NCI-H2107 (cell line): ENCODE data around the gene SNAP91.
A peak's percentile ranks its signal among the peaks of the same experiment; 100 is the strongest.
"Not testable (repeated sequence)": the region's sequence is repeated elsewhere in the genome, so short reads cannot be mapped to it uniquely, and the experiment has no call there.

ENCODE experiments used
- DNase-seq: peaks from one replicate; lab custom pipeline; 2025; lab: John Stamatoyannopoulos, UW

The SNAP91 gene

GRCh38 chr6:83708970-83709747, at the start of gene SNAP91:
Gene SNAP91 (minus strand): TSS chr6:83709101. CDS start chr6:83707927, 1,174 bp downstream.
- peak; percentile 43 for DNase-seq

- DNase-seq, result no peak
Observed at GRCh38 chr6:83758533-83758932, 49.6 kb upstream of the SNAP91 start.

- DNase-seq, result no peak
Observed at GRCh38 chr6:83757021-83757420, 48.1 kb upstream of the SNAP91 start.

DNA sequence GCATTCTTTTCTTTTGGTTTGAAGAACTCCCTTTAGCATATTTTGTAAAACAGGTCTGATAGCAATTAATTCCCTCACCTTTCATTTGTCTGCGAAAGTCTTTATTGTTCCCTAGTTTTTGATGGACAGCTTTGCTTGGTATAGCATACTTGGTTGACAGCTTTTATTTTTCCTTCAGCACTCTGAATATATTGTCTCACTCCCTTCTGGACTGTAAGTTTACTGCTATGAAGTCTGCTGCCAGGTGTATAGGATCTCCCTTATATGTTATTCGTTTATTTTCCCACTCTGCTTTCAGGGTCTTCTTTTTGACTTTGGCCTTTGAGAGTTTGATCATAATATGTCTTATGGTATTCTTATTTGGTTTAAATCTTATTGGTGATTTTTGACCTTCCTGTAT, 47.7 kb upstream of the SNAP91 start:
- no peak for DNase-seq

DNA sequence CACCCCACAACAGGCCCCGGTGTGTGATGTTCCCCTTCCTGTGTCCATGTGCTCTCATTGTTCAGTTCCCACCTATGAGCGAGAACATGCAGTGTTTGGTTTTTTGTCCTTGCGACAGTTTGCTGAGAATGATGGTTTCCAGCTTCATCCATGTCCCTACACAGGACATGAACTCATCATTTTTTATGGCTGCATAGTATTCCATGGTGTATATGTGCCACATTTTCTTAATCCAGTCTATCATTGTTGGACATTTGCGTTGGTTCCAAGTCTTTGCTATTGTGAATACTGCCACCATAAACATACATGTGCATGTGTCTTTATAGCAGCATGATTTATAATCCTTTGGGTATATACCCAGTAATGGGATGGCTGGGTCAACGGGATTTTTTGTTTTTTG, 43.5 kb upstream of the SNAP91 start:
- not testable (repeated sequence) for DNase-seq

GRCh38 chr6:83741089-83741488, 32.2 kb upstream of the SNAP91 start:
- DNase-seq, result no peak

DNA sequence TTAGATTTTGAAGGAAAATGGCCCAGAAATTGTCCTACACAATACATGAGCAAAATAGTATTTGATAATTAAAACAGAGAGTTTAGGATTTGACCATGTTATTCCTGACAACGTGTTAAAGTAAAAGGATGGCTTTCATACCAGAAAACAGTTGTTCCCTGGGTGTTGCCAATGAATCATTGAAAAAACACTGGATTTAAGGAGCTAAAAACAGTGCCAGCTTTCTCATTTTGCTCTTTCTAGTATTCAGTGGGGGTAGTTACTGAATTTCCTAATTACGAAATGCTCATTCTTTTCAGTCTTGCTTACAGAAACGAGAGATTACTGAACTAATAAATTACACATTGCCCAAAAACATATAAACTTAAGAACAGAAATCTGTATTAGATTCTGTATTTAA, 26.6 kb upstream of the SNAP91 start:
- no peak for DNase-seq

DNA sequence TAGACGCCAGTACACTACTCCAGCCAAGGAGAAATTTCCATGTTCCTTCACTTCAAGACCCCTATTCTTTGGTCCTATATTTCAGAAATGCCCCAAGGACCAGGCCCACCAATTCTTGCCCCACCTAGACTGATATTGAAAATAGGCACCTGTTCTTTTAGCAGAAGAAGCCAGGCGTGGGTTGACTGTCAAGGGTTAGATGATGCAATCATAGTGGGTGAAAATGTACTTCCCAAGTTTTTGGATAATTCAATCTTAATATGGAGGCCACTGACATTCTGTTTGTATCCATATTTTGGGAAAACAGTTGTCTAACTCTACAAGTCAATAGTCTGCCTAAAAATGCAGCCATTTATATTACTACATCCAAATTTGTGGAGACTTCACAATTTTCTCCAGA, 21.0 kb upstream of the SNAP91 start:
- no peak for DNase-seq

GRCh38 chr6:83722876-83723275, 14.0 kb upstream of the SNAP91 start:
- DNase-seq, result no peak

DNA sequence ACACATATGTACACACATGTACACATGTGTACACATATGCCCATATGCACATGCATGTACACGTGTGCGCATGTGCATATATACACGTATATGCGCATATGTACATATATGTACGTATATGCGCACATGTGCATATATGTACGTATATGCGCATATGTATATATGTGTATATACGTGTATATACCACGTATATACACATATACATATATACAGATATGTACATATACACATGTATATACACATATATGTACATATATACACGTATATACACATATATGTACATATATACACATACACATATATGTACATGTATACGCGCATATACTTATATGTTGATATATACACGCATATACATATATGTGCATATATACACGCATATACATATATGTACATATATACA, 8.9 kb upstream of the SNAP91 start:
- no peak for DNase-seq

DNA sequence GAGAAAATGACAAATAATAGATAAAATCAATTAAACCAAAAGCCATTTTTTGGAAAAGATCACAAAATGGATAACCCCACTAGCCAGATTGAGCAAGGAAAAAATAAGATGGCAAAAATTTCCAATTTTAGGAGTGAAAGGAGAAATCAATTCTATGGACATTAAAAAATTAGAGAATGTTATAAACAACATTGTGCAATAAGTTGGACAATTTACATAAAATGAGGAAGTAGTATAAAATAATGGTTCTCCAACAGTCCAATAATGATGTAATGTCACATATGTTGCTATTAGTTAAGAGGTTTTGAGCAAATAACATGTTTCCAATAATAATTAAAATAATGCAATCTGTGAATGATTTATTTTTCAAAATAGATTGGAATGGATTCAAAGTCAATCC, 3.1 kb upstream of the SNAP91 start:
- no peak for DNase-seq

DNA sequence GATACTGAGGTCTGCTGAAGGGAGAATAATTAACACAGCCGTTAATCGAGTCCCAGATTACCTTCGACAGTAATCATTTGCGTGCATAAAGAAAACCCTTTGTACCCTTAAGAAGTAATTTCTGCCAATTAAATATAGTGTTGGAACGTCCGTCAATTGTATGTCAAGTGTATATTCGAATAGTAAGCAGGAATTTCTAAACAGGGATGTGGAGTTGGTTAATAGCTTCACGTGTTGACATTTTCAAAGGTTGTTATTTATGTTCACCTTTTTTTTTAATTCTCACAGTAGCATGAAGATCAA, 798 bp upstream of the SNAP91 start:
- no peak for DNase-seq

GRCh38 chr6:83708546-83708969, 343 bp downstream of the SNAP91 start:
- no peak for DNase-seq

- no peak for DNase-seq
Observed at GRCh38 chr6:83707829-83708545, 914 bp downstream of the SNAP91 start.

DNA sequence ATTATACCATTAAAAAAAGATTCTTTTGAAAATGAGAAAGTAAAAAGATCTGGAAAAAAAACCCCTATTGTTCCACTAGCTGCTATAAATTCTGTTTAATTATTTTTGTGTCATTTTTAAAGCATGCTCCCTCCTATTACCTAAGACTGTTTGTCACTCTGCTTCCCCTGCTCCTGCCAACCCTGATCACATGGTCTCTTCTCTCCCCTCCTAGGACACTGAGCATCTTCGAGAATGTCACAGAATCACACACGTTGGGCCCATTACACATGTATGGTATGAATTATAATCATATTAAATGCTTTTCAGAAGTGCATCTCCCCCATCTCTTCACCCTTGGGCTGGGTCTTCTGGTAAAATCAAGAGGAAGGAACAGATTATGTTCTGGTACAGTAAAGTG, 6.2 kb downstream of the SNAP91 start:
- no peak for DNase-seq

DNA sequence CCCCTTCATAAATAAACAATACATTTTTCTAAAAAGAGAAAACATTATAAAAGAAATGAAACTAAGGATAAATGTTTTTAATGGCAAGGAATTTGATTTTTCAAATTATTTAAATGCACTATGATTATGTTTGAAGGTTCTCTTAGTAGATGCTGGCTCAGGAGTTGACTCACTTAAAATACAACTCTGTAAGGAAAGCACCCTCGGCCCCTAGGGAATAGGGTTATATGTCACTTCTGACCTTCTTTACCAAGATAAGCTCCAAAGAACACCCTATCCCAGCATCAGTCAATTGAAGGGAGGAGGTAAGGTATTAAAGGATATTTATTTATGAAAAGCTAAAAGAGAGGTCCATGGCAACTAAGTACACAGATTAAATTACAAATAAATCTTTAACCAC, 6.8 kb downstream of the SNAP91 start:
- no peak for DNase-seq

DNA sequence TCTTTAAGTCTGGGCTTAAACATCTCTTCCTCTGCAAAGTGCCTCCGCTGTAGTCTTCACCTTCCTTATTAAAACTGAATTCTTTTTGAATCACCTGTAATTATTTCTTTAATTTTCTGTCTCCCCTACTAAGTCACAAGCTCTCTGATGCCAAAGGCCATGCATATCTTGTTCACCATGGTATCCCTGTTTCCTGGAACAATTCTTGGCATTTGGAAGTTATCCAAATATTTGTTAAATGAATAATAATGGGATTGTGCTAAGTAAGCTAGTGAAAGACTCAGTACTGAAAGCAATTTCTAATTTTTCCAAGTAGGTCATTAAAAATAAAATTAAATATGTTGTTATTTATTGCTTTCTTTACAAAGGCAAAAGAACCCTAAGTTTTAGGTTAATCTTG, 12.2 kb downstream of the SNAP91 start:
- DNase-seq, result no peak

DNA sequence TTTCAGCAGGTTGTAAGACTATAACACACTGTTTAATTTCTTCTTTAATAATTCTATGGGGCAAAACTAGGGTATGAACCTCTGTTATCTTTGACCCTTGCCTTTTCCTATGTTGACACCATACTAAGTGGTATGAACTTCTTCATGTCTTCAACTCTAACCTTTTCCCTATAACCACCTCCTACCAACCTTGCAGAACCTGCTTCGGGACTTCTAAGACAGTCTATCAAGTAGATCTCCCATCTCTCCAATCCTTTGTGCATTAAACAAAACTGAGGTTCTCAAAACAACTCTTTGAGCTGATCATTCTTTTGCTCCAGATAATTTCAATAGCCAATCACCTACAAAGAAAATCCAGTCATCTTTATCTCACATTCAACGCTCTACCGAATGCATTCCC, 23.4 kb downstream of the SNAP91 start:
- DNase-seq, result no peak

- DNase-seq, result no peak
Observed at GRCh38 chr6:83677791-83678190, 31.1 kb downstream of the SNAP91 start.

DNA sequence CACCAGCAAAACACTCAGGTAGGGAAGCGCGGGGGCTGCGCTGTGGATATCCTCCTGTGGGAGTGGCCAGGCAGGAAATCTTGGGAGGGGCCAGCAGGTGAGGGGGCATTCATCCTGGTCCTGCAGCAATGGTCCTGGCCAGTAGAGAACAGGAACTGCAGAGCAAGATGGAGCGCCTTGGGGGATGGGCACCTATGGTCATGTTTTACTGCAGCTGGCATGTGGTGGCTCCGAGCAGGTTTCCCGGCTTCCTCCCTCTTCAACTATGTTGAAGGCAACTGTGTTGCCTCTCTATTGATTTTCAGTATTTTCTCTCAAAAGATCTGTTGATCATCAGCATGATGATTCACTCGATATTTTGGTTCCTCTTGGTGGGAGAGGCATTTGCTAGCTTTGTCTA, 70.9 kb downstream of the SNAP91 start:
- DNase-seq, result no peak

- no peak for DNase-seq
Observed at GRCh38 chr6:83636800-83637199, 72.1 kb downstream of the SNAP91 start.

DNA sequence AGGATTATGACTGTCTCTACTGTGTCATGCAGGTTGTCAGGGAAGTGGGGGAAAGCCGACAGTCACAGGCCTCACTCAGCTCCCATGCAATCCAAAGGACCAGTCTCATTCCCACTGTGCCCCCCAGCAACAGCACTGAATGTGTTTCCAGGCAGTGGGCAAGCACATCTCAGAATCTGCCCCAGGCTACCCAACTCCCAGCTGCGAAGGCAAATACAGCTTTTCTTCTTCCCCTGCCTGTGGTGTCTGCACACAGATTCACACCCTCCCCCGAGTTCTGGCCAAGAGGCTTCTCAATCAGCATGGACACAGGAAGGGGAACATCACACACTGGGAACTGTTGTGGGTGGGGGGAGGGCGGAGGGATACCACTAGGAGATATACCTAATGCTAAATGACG, 75.3 kb downstream of the SNAP91 start:
- DNase-seq, result no peak

- no peak for DNase-seq
Observed at GRCh38 chr6:83633149-83633548, 75.8 kb downstream of the SNAP91 start.

DNA sequence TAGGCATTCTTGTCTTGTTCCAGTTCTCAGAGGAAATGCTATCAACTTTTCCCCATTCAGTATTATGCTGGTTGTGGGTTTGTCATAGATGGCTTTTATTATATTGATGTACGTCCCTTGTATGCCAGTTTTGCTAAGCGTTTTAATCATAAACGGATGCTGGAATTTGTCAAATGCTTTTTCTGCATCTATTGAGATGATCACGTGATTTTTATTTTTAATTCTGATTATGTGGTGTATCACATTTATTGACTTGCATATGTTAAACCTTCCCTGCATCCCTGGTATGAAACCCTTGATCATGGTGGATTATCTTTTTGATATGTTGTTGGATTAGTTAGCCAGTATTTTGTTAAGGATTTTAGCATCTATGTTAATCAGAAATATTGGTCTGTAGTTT, 79.0 kb downstream of the SNAP91 start:
- DNase-seq, result not testable (repeated sequence)
